Heart left ventricle (tissue), 13 donors: ENCODE measurements around the gene MPO.

ENCODE experiments used
- CTCF ChIP-seq, 12 donors: fragments of 200-600 bp; sonication (generic) in 4 of 12; IDR thresholded peaks; one replicate each; pipeline versions ENCODE4 v1.5.0 to v1.8.0; 2018 to 2022; ENCODE audit warnings: antibody characterized with exemption in 12 of 12, mild to moderate bottlenecking in 5 of 12
- POLR2A ChIP-seq, 2 donors: fragments of 450-650 bp; IDR thresholded peaks; one replicate each; pipeline ENCODE4 v1.6.1; 2017; ENCODE audit warnings: antibody characterized with exemption in 2 of 2, mild to moderate bottlenecking in 2 of 2, moderate library complexity in 2 of 2
- donor health status: ischemic (EF 13 %, LVEDD 7.1; RV severe dilation, severe dysfunction).
- donor health status: DM: no; HTN: yes; CAD: no.
- donor health status: DM: no; HTN: no; CAD: no.
- donor health status: ischemic (EF 25% LVEDD 6.9; RV normal size, moderate dysfunction).
- donor health status: ischemic (EF 25% LVEDD 5.7; RV mildly dilated, moderate dysfunction).
- donor health status: ischemic (EF 35%, LVEDD 5.7; RV mildly dilated, moderate dysfunction).
- donor health status: nonischemic (EF 11% LVEDD 7.7; RV severe dilation, severe dysfunction).
- donor health status: DM: yes; HTN: yes; CAD: no.
- donor health status: PGD.
- donor health status: ischemic (EF 29% LVEDD 5.4; RV normal size, mild dysfunction).
- donor health status: nonischemic (EF 23%, LVEDD 6.1; RV moderate dilation, normal function).

- no peak for TF ChIP-seq POLR2A (IDR thresholded peaks at IDR 0.05)
- TF ChIP-seq CTCF (IDR thresholded peaks at IDR 0.05) = peak; percentile 90 to 98 (median 92)
Measured at GRCh38 chr17:58249270-58250133, 31.2 kb downstream of the MPO start.
